GM12878 (cell line): ENCODE data around the gene FBN3. TPM values are rescaled to one million over a fixed set of nuclear protein-coding genes. Genes with fewer than 3 reads are reported as not detected.

ENCODE experiments used
- ATAC-seq: fragments of 200-7000 bp; cut with Tn5 transposase; 3 replicates; pipeline ENCODE4 v1.9.1; 2020; ENCODE audit warnings: mild to moderate bottlenecking, moderate library complexity
- BruUV-seq: library from RNA; stranded (reverse); fragments of 400-500 nt; replicated peaks from 2 replicates; lab custom pipeline; 2021; lab: Mats Ljungman, UMichigan
- CTCF ChIA-PET: fragments of 300-600 bp; sonication (Branson Sonifier 250); formaldehyde crosslinking; extraction: SDS; loops from one replicate; lab custom pipeline; 2021; ENCODE audit warnings: inconsistent platforms; lab: Yijun Ruan, JAX
- POLR2A ChIA-PET: fragments of 350-600 bp; formaldehyde crosslinking; extraction: SDS; loops from one replicate; lab custom pipeline; 2021; ENCODE audit warnings: inconsistent platforms; lab: Charles Lee
- RAD21 ChIA-PET: fragments of 300-600 bp; sonication (Branson Sonifier 250); formaldehyde crosslinking; loops from one replicate; lab custom pipeline; 2023; ENCODE audit warnings: antibody characterized with exemption; ENCODE audit not compliant: unreplicated experiment; lab: Charles Lee
- SMC1A ChIA-PET: fragments of 300-600 bp; sonication (Branson Sonifier 250); formaldehyde crosslinking; loops from one replicate; lab custom pipeline; 2023; ENCODE audit not compliant: unreplicated experiment, uncharacterized antibody; lab: Charles Lee
- DNase-seq: peaks from one replicate; pipeline ENCODE4 v3.0.0-alpha.2; 2011; ENCODE audit warnings: low read depth, low spot score
- FAIRE-seq: peaks from 3 replicates; lab custom pipeline; 2011; peaks lifted over from hg19 to GRCh38; lab: Jason Lieb, UNC
- H2AFZ ChIP-seq: 2 replicates; pipeline ENCODE4 v1.6.0; 2011; ENCODE audit warnings: low read depth, low read length, control low read depth; ENCODE audit not compliant: control insufficient read depth
- H3K27ac ChIP-seq: 2 replicates; pipeline ENCODE4 v1.5.1; 2011; ENCODE audit warnings: control low read depth; ENCODE audit not compliant: control insufficient read depth, insufficient read depth
- H3K27me3 ChIP-seq, 2 experiments: replicated peaks in 1 of 2; 2 replicates each; pipeline versions ENCODE4 v1.6.0 to v1.6.1; 2011; ENCODE audit warnings: low read length in 1 of 2; ENCODE audit not compliant: control insufficient read depth in 2 of 2, insufficient read depth in 2 of 2
- H3K36me3 ChIP-seq, 2 experiments: 2 replicates each; pipeline ENCODE4 v1.5.1; 2011; ENCODE audit warnings: low read length in 1 of 2; ENCODE audit not compliant: control insufficient read depth in 2 of 2, insufficient read depth in 2 of 2
- H3K4me1 ChIP-seq: 2 replicates; pipeline ENCODE4 v1.6.1; 2011; ENCODE audit warnings: mild to moderate bottlenecking, low read length, moderate library complexity, mixed read lengths; ENCODE audit not compliant: control insufficient read depth, insufficient read depth
- H3K4me2 ChIP-seq: 2 replicates; pipeline ENCODE4 v1.6.0; 2011; ENCODE audit warnings: control low read depth; ENCODE audit not compliant: control insufficient read depth, insufficient read depth
- H3K4me3 ChIP-seq: fragments of 200-600 bp; sonication (generic); 2 replicates; pipeline ENCODE4 v1.5.1; 2016
- H3K79me2 ChIP-seq: 2 replicates; pipeline ENCODE4 v1.6.0; 2011; ENCODE audit warnings: low read length; ENCODE audit not compliant: control insufficient read depth, insufficient read depth
- H3K9ac ChIP-seq: 2 replicates; pipeline ENCODE4 v1.8.0; 2011; ENCODE audit warnings: low read length, control low read depth, mixed read lengths; ENCODE audit not compliant: control insufficient read depth, insufficient read depth
- H3K9me3 ChIP-seq: replicated peaks from 3 replicates; pipeline ENCODE4 v1.5.1; 2011; ENCODE audit warnings: mild to moderate bottlenecking, low read length; ENCODE audit not compliant: control insufficient read depth, insufficient read depth
- H4K20me1 ChIP-seq: 2 replicates; pipeline ENCODE4 v1.6.0; 2011; ENCODE audit not compliant: control insufficient read depth, insufficient read depth
- CTCF ChIP-seq, 3 experiments: IDR thresholded peaks in 2 of 3; conservative IDR thresholded peaks in 1 of 3; 2 replicates each; pipeline ENCODE4 v1.5.1; 2011; ENCODE audit warnings: low read depth in 3 of 3, low read length in 3 of 3, mild to moderate bottlenecking in 3 of 3, control low read depth in 2 of 3, moderate library complexity in 2 of 3, inconsistent platforms in 1 of 3, mixed read lengths in 1 of 3; ENCODE audit not compliant: control insufficient read depth in 2 of 3, insufficient read depth in 1 of 3; ENCODE audit errors: extremely low read depth in 1 of 3
- IRF4 ChIP-seq: IDR thresholded peaks from 2 replicates; pipeline ENCODE4 v1.6.1; 2011; ENCODE audit warnings: low read depth, low read length
- NFYB ChIP-seq: IDR thresholded peaks from 2 replicates; pipeline ENCODE4 v1.6.1; 2011; ENCODE audit warnings: low read depth, mild to moderate bottlenecking, low read length, improper control_type of control experiment, moderate library complexity; ENCODE audit not compliant: insufficient read depth
- RAD21 ChIP-seq: IDR thresholded peaks from 2 replicates; pipeline ENCODE4 v1.6.1; 2011; ENCODE audit warnings: mild to moderate bottlenecking, low read depth, low read length, moderate library complexity; ENCODE audit not compliant: insufficient read depth
- RUNX3 ChIP-seq: IDR thresholded peaks from 2 replicates; pipeline ENCODE4 v1.6.1; 2012; ENCODE audit warnings: low read length, inconsistent platforms
- SMC3 ChIP-seq: IDR thresholded peaks from 2 replicates; pipeline ENCODE4 v1.6.1; 2011; ENCODE audit warnings: low read length, improper control_type of control experiment, borderline replicate concordance
- SPI1 ChIP-seq: IDR thresholded peaks from 2 replicates; pipeline ENCODE4 v1.6.1; 2011; ENCODE audit warnings: low read depth, mild to moderate bottlenecking, low read length, moderate library complexity, borderline replicate concordance; ENCODE audit not compliant: insufficient read depth
- YY1 ChIP-seq: IDR thresholded peaks from 2 replicates; pipeline ENCODE4 v1.6.1; 2011; ENCODE audit warnings: low read depth, mild to moderate bottlenecking, low read length
- WGBS: methylation state at CpG from one replicate; pipeline ENCODE4 v1.1.6; 2016; ENCODE audit warnings: low lambda C conversion rate; ENCODE audit not compliant: insufficient replicate concordance, insufficient coverage; ENCODE audit errors: missing lambda C conversion rate; 5-methylcytosine and 5-hydroxymethylcytosine counted together
- in situ Hi-C: fragments of 300-500 bp; cut with MboI; formaldehyde crosslinking; loops from 9 replicates; pipeline ENCODE4 v1.14.3; 2018; ENCODE audit warnings: mixed read lengths
- intact Hi-C: fragments of 100-400 bp; cut with micrococcal nuclease; formaldehyde crosslinking; loops from one replicate; pipeline ENCODE4 v1.14.2; 2022; ENCODE audit not compliant: unreplicated experiment
- polyA plus RNA-seq, 11 experiments: library from polyadenylated mRNA; depleted of rRNA in 4 of 11; unstranded in 6 of 11; stranded (reverse) in 5 of 11; fragments of >200 nt; fragmentation: Nextera tagmentation in 4 of 11; fragmentation: Illumina TruSeq in 1 of 11; extraction: Ambion mirVana in 4 of 11; extraction: Trizol in 1 of 11; gene quantifications; 1 replicate in 1 of 11; 2 replicates in 10 of 11; pipeline versions ENCODE4 v1.2.1 to v1.2.3, GENCODE V29; 2011 to 2016; ENCODE audit warnings: inconsistent platforms in 2 of 11, missing spikeins in 2 of 11, low read depth in 1 of 11
- total RNA-seq, 4 experiments: library from RNA; depleted of rRNA in 3 of 4; stranded (reverse); fragments of >200 nt in 3 of 4; fragmentation: Illumina TruSeq in 1 of 4; extraction: Trizol in 1 of 4; gene quantifications; 2 replicates each; pipeline versions ENCODE4 v1.2.1 to v1.2.3, GENCODE V29; 2013 to 2021

FBN3 gene
- total and polyA plus RNA-seq, 10 of the 15 experiments (the other 5 are each of a cell fraction or from before 2014, with no cell fraction given) = 0.05 TPM; not detected in 9

GRCh38 chr19:8017808-8018207 is 131.6 kb downstream of the FBN3 start:
- CTCF ChIA-PET = interaction anchor here (0.6 to 2.9 kb wide), 4 partner anchors 15 to 197 kb away, joined by 3 to 11 read pairs (median 6); partner anchors contain the start of gene TIMM44
- no peak for TF ChIP-seq NFYB
- TF ChIP-seq SPI1 = peak; percentile 23; the same call in 1 of the 2 replicates
- peak; percentile 68 to 82 (median 73) for TF ChIP-seq CTCF (IDR thresholded peaks at IDR 0.05 in 2 of 3, conservative IDR thresholded peaks at IDR 0.05 in 1 of 3; ENCODE audit: control insufficient read depth in 2 of 3, extremely low read depth in 1 of 3, insufficient read depth in 1 of 3, low read depth in 3 of 3, low read length in 3 of 3)
- no peak for TF ChIP-seq IRF4
- 0 out of 2 replicates have a peak, but pooled peaks have one; percentile 6 for TF ChIP-seq RUNX3
- 0 out of 2 replicates have a peak, but pooled peaks have one; percentile 31 for TF ChIP-seq YY1
- TF ChIP-seq SMC3 = peak; percentile 85
- TF ChIP-seq RAD21 = peak; percentile 76
- H3K9me3 ChIP-seq = no peaks in the 10 kb centered on the region
- no peak overlapping the region for H3K27ac ChIP-seq
- intact Hi-C loops (loop anchor here (2.0 to 5.0 kb wide), 2 partner anchors 137 to 234 kb away; no protein-coding TSS in a partner anchor), in situ Hi-C loops (loop anchor here (10.0 kb wide), 1 partner anchor 237 kb away; no protein-coding TSS in a partner anchor)
- SMC1A ChIA-PET = no interaction called here
- peak; percentile 89 for FAIRE-seq
- DNase-seq = no peak
- H4K20me1 ChIP-seq = no peaks in the 10 kb centered on the region
- no peak overlapping the region for H3K4me3 ChIP-seq
- RAD21 ChIA-PET = no interaction called here
- H3K4me2 ChIP-seq = no peak overlapping the region; the same call in 1 of the 2 replicates
- H3K4me1 ChIP-seq = no peaks in the 10 kb centered on the region; the same call in 1 of the 2 replicates
- no peaks in the 10 kb centered on the region for H3K36me3 ChIP-seq
- 50% methylated on average over 14 of the region's 14 CpGs for WGBS
- BruUV-seq = no TSS peak
- H3K79me2 ChIP-seq = no peaks in the 10 kb centered on the region
- ATAC-seq = peak; percentile 98
- peak overlapping the region; percentile 58; the same call in 1 of the 2 replicates for H2AFZ ChIP-seq
- no peak overlapping the region for H3K9ac ChIP-seq
- H3K27me3 ChIP-seq = no peaks in the 10 kb centered on the region
- POLR2A ChIA-PET = interaction anchor here (0.7 kb wide), 1 partner anchor 12 kb away, joined by 3 read pairs; the partner anchor contains the start of gene ELAVL1

Other genes with a start within 250 kb of the FBN3 start
Only the 7 nearest of the 14 such genes appear.
- 48.6 and 50.8 TPM in 2 replicates for gene ELAVL1, start 144.0 kb downstream of the FBN3 start, total RNA-seq (2014; rRNA removed)
- gene ELAVL1, start 144.0 kb downstream of the FBN3 start, total RNA-seq (2014; rRNA removed; fragmentation: Illumina TruSeq; extraction: Trizol) = 62.6 and 72.5 TPM in 2 replicates
- 152 and 155 TPM in 2 replicates for gene ELAVL1, start 144.0 kb downstream of the FBN3 start, total RNA-seq (2021)
- gene ELAVL1, start 144.0 kb downstream of the FBN3 start, polyA plus RNA-seq (2011; rRNA removed) = 56.8 and 68.2 TPM in 2 replicates
- 84.5 and 112 TPM in 2 replicates for gene ELAVL1, start 144.0 kb downstream of the FBN3 start, polyA plus RNA-seq (2014; fragmentation: Illumina TruSeq; extraction: Trizol)
- 10 to 100 TPM in 1 of 2 experiments, 1 to 10 TPM in 1; 7.4 to 12.9 TPM for gene ELAVL1, start 144.0 kb downstream of the FBN3 start, polyA plus RNA-seq (2014; fragmentation: Nextera tagmentation; extraction: Ambion mirVana)
- gene ELAVL1, start 144.0 kb downstream of the FBN3 start, polyA plus RNA-seq (2014; rRNA removed) = 86.8 and 102 TPM in 2 replicates
- gene ELAVL1, start 144.0 kb downstream of the FBN3 start, polyA plus RNA-seq (2016; fragmentation: Nextera tagmentation; extraction: Ambion mirVana) = 100 to 1,000 TPM in 1 of 2 experiments, 10 to 100 TPM in 1; 33.4 to 138 TPM
- gene CCL25, start 96.8 kb downstream of the FBN3 start, total RNA-seq (2014; rRNA removed) = 7.1 and 9.7 TPM in 2 replicates
- 6.6 and 7.3 TPM in 2 replicates for gene CCL25, start 96.8 kb downstream of the FBN3 start, total RNA-seq (2014; rRNA removed; fragmentation: Illumina TruSeq; extraction: Trizol)
- gene CCL25, start 96.8 kb downstream of the FBN3 start, total RNA-seq (2021) = 10.4 and 11.3 TPM in 2 replicates
- 0.35 and 0.53 TPM in 2 replicates for gene CCL25, start 96.8 kb downstream of the FBN3 start, polyA plus RNA-seq (2011; rRNA removed)
- 9.3 and 11.9 TPM in 2 replicates for gene CCL25, start 96.8 kb downstream of the FBN3 start, polyA plus RNA-seq (2014; fragmentation: Illumina TruSeq; extraction: Trizol)
- gene CCL25, start 96.8 kb downstream of the FBN3 start, polyA plus RNA-seq (2014; fragmentation: Nextera tagmentation; extraction: Ambion mirVana) = 1 to 10 TPM; 3.7 to 5.0 TPM
- gene CCL25, start 96.8 kb downstream of the FBN3 start, polyA plus RNA-seq (2014; rRNA removed) = 12.0 and 13.2 TPM in 2 replicates
- 1 to 10 TPM; 6.8 to 9.3 TPM for gene CCL25, start 96.8 kb downstream of the FBN3 start, polyA plus RNA-seq (2016; fragmentation: Nextera tagmentation; extraction: Ambion mirVana)
- 46.3 and 46.8 TPM in 2 replicates for gene CERS4, start 59.8 kb upstream of the FBN3 start, total RNA-seq (2014; rRNA removed)
- gene CERS4, start 59.8 kb upstream of the FBN3 start, total RNA-seq (2014; rRNA removed; fragmentation: Illumina TruSeq; extraction: Trizol) = 17.3 and 18.2 TPM in 2 replicates
- 41.7 and 43.1 TPM in 2 replicates for gene CERS4, start 59.8 kb upstream of the FBN3 start, total RNA-seq (2021)
- gene CERS4, start 59.8 kb upstream of the FBN3 start, polyA plus RNA-seq (2011; rRNA removed) = 29.5 and 62.1 TPM in 2 replicates
- gene CERS4, start 59.8 kb upstream of the FBN3 start, polyA plus RNA-seq (2014; fragmentation: Illumina TruSeq; extraction: Trizol) = 12.7 and 16.2 TPM in 2 replicates
- gene CERS4, start 59.8 kb upstream of the FBN3 start, polyA plus RNA-seq (2014; fragmentation: Nextera tagmentation; extraction: Ambion mirVana) = 1 to 10 TPM in 1 of 2 experiments, under 1 TPM in 1; 0.34 to 1.9 TPM
- 53.6 and 55.4 TPM in 2 replicates for gene CERS4, start 59.8 kb upstream of the FBN3 start, polyA plus RNA-seq (2014; rRNA removed)
- gene CERS4, start 59.8 kb upstream of the FBN3 start, polyA plus RNA-seq (2016; fragmentation: Nextera tagmentation; extraction: Ambion mirVana) = 10 to 100 TPM; 19.9 to 21.6 TPM
- 49.9 and 62.2 TPM in 2 replicates for gene CD320, start 158.8 kb upstream of the FBN3 start, total RNA-seq (2014; rRNA removed)
- 17.2 and 19.6 TPM in 2 replicates for gene CD320, start 158.8 kb upstream of the FBN3 start, total RNA-seq (2014; rRNA removed; fragmentation: Illumina TruSeq; extraction: Trizol)
- gene CD320, start 158.8 kb upstream of the FBN3 start, total RNA-seq (2021) = 72.4 and 74.6 TPM in 2 replicates
- 11.6 and 30.7 TPM in 2 replicates for gene CD320, start 158.8 kb upstream of the FBN3 start, polyA plus RNA-seq (2011; rRNA removed)
- gene CD320, start 158.8 kb upstream of the FBN3 start, polyA plus RNA-seq (2014; fragmentation: Illumina TruSeq; extraction: Trizol) = 3.7 and 16.2 TPM in 2 replicates
- 1 to 10 TPM; 1.1 to 3.5 TPM for gene CD320, start 158.8 kb upstream of the FBN3 start, polyA plus RNA-seq (2014; fragmentation: Nextera tagmentation; extraction: Ambion mirVana)
- gene CD320, start 158.8 kb upstream of the FBN3 start, polyA plus RNA-seq (2014; rRNA removed) = 68.1 and 78.8 TPM in 2 replicates
- gene CD320, start 158.8 kb upstream of the FBN3 start, polyA plus RNA-seq (2016; fragmentation: Nextera tagmentation; extraction: Ambion mirVana) = 100 to 1,000 TPM; 117 to 134 TPM
- gene NDUFA7, start 171.8 kb upstream of the FBN3 start, total RNA-seq (2014; rRNA removed) = 117 and 143 TPM in 2 replicates
- 123 and 132 TPM in 2 replicates for gene NDUFA7, start 171.8 kb upstream of the FBN3 start, total RNA-seq (2014; rRNA removed; fragmentation: Illumina TruSeq; extraction: Trizol)
- 79.0 and 86.3 TPM in 2 replicates for gene NDUFA7, start 171.8 kb upstream of the FBN3 start, total RNA-seq (2021)
- gene NDUFA7, start 171.8 kb upstream of the FBN3 start, polyA plus RNA-seq (2011; rRNA removed) = 44.7 and 94.1 TPM in 2 replicates
- gene NDUFA7, start 171.8 kb upstream of the FBN3 start, polyA plus RNA-seq (2014; fragmentation: Illumina TruSeq; extraction: Trizol) = 52.0 and 171 TPM in 2 replicates
- gene NDUFA7, start 171.8 kb upstream of the FBN3 start, polyA plus RNA-seq (2014; fragmentation: Nextera tagmentation; extraction: Ambion mirVana) = 100 to 1,000 TPM; 277 to 360 TPM
- 178 and 192 TPM in 2 replicates for gene NDUFA7, start 171.8 kb upstream of the FBN3 start, polyA plus RNA-seq (2014; rRNA removed)
- gene NDUFA7, start 171.8 kb upstream of the FBN3 start, polyA plus RNA-seq (2016; fragmentation: Nextera tagmentation; extraction: Ambion mirVana) = 100 to 1,000 TPM; 249 to 253 TPM
- gene RPS28, start 171.9 kb upstream of the FBN3 start, total RNA-seq (2014; rRNA removed) = 1,809 and 1,831 TPM in 2 replicates
- 396 and 422 TPM in 2 replicates for gene RPS28, start 171.9 kb upstream of the FBN3 start, total RNA-seq (2014; rRNA removed; fragmentation: Illumina TruSeq; extraction: Trizol)
- 3,081 and 3,150 TPM in 2 replicates for gene RPS28, start 171.9 kb upstream of the FBN3 start, total RNA-seq (2021)
- 502 and 657 TPM in 2 replicates for gene RPS28, start 171.9 kb upstream of the FBN3 start, polyA plus RNA-seq (2011; rRNA removed)
- gene RPS28, start 171.9 kb upstream of the FBN3 start, polyA plus RNA-seq (2014; fragmentation: Illumina TruSeq; extraction: Trizol) = 73.8 and 651 TPM in 2 replicates
- 1,000 to 10,000 TPM; 3,036 to 3,905 TPM for gene RPS28, start 171.9 kb upstream of the FBN3 start, polyA plus RNA-seq (2014; fragmentation: Nextera tagmentation; extraction: Ambion mirVana)
- 1,927 and 2,346 TPM in 2 replicates for gene RPS28, start 171.9 kb upstream of the FBN3 start, polyA plus RNA-seq (2014; rRNA removed)
- gene RPS28, start 171.9 kb upstream of the FBN3 start, polyA plus RNA-seq (2016; fragmentation: Nextera tagmentation; extraction: Ambion mirVana) = 1,000 to 10,000 TPM; 1,324 to 1,329 TPM
- gene KANK3, start 193.7 kb upstream of the FBN3 start, total RNA-seq (2014; rRNA removed) = 0.45 and 0.54 TPM in 2 replicates
- gene KANK3, start 193.7 kb upstream of the FBN3 start, total RNA-seq (2014; rRNA removed; fragmentation: Illumina TruSeq; extraction: Trizol) = 0.22 TPM in 1 of 2 replicates, not detected in the other
- 0.26 and 0.56 TPM in 2 replicates for gene KANK3, start 193.7 kb upstream of the FBN3 start, total RNA-seq (2021)
- gene KANK3, start 193.7 kb upstream of the FBN3 start, polyA plus RNA-seq (2011; rRNA removed) = 0.05 TPM in 1 of 2 replicates, not detected in the other
- gene KANK3, start 193.7 kb upstream of the FBN3 start, polyA plus RNA-seq (2014; fragmentation: Illumina TruSeq; extraction: Trizol) = 0.03 TPM in 1 of 2 replicates, not detected in the other
- under 1 TPM in 1 of 2 experiments, not detected in 1; 0.07 TPM for gene KANK3, start 193.7 kb upstream of the FBN3 start, polyA plus RNA-seq (2014; fragmentation: Nextera tagmentation; extraction: Ambion mirVana)
- 0.18 and 0.57 TPM in 2 replicates for gene KANK3, start 193.7 kb upstream of the FBN3 start, polyA plus RNA-seq (2014; rRNA removed)
- gene KANK3, start 193.7 kb upstream of the FBN3 start, polyA plus RNA-seq (2016; fragmentation: Nextera tagmentation; extraction: Ambion mirVana) = under 1 TPM; 0.62 to 0.93 TPM